ENCODE measurements around the gene FGFR2.

Gene FGFR2

DNA sequence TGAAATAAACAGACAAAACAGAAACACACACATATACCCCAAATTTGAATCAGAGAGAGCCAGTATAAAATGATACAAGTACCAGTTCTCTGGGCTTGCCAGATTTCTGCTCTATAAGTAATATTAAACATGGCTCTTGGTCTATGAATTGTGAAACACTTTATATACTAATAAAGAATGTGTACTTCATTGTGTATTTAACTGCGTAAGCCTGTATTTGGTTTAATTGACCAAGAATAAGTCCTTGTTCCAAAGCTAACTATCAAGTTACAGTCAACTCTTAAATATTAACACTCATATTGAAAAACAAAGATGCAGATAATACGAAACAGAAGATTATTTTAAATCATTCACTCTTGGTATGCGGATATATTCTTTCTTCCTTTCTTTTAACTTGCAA is 8.7 kb downstream of the FGFR2 start:
- TF ChIP-seq ZC3H10 (CRISPR knock-in tag; IDR thresholded peaks at IDR 0.05) = no peak
- ATAC-seq = no peak

DNA sequence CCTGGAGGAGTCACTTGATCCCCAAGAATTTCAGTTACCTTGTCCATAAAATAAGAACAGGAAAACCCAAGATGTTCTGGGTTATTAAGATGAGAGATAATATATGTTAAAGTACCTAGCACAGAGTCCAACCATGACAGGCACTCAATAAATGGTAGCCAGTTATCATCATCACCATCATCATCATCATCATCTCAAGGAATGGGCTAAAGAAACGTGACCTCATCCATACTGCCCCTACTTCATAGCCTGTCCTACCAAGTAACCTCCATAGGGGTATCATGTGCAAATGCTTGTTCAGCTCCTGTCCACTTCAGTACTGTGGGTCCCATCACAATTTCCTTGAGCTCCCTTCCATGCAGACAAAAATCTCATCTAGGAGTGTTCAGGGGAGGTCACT is 14.4 kb downstream of the FGFR2 start:
- ATAC-seq = no peak
- TF ChIP-seq GLIS3 (CRISPR knock-in tag; IDR thresholded peaks at IDR 0.05) (no peak), TCF4 (CRISPR knock-in tag; IDR thresholded peaks at IDR 0.05; ENCODE audit: borderline replicate concordance) (no peak), ZC3H10 (CRISPR knock-in tag; IDR thresholded peaks at IDR 0.05) (no peak), BACH2 (CRISPR knock-in tag; IDR thresholded peaks at IDR 0.05; ENCODE audit: borderline replicate concordance) (no peak), ISL1 (CRISPR knock-in tag; IDR thresholded peaks at IDR 0.05) (no peak), ZNF8 (CRISPR knock-in tag; IDR thresholded peaks at IDR 0.05) (no peak)
- TF ChIP-seq, protein P1, sequence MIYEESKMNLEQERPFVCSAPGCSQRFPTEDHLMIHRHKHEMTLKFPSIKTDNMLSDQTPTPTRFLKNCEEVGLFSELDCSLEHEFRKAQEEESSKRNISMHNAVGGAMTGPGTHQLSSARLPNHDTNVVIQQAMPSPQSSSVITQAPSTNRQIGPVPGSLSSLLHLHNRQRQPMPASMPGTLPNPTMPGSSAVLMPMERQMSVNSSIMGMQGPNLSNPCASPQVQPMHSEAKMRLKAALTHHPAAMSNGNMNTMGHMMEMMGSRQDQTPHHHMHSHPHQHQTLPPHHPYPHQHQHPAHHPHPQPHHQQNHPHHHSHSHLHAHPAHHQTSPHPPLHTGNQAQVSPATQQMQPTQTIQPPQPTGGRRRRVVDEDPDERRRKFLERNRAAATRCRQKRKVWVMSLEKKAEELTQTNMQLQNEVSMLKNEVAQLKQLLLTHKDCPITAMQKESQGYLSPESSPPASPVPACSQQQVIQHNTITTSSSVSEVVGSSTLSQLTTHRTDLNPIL (CRISPR knock-in tag; IDR thresholded peaks at IDR 0.05; ENCODE audit: low read depth) = no peak

DNA sequence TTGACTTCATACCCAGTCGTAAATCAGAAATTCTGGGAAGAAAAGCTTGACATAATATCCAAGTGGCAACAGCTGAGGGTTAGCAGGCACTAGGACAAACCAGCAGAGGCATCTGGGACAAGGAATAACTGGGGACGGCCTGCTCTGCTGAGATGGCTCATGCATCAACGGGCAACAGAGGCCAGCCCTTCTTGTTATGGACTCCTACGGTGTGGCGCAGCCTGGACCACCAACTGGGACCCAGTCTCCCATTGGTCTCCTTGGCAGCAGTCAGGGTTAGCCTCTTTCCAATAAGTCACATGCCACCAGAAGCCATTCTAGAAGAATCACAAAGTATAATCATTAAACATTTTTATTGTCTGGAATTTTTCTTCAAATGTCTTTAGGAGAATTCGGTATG is 15.0 kb downstream of the FGFR2 start:
- no peak for ATAC-seq
- TF ChIP-seq BACH2 (CRISPR knock-in tag; IDR thresholded peaks at IDR 0.05; ENCODE audit: borderline replicate concordance) = no peak
- TF ChIP-seq ZNF70 (CRISPR knock-in tag; IDR thresholded peaks at IDR 0.05) = no peak
- TF ChIP-seq GLIS3 (CRISPR knock-in tag; IDR thresholded peaks at IDR 0.05) = no peak
- TF ChIP-seq ESRRG (CRISPR knock-in tag; IDR thresholded peaks at IDR 0.05) = no peak
- no peak for TF ChIP-seq ARNTL (CRISPR knock-in tag; IDR thresholded peaks at IDR 0.05; ENCODE audit: borderline replicate concordance, low read depth)
- TF ChIP-seq, protein P2, sequence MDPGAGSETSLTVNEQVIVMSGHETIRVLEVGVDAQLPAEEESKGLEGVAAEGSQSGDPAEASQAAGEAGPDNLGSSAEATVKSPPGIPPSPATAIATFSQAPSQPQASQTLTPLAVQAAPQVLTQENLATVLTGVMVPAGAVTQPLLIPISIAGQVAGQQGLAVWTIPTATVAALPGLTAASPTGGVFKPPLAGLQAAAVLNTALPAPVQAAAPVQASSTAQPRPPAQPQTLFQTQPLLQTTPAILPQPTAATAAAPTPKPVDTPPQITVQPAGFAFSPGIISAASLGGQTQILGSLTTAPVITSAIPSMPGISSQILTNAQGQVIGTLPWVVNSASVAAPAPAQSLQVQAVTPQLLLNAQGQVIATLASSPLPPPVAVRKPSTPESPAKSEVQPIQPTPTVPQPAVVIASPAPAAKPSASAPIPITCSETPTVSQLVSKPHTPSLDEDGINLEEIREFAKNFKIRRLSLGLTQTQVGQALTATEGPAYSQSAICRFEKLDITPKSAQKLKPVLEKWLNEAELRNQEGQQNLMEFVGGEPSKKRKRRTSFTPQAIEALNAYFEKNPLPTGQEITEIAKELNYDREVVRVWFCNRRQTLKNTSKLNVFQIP (CRISPR knock-in tag; IDR thresholded peaks at IDR 0.05; ENCODE audit: borderline replicate concordance, low read depth) = no peak
- TF ChIP-seq TCF4 (CRISPR knock-in tag; IDR thresholded peaks at IDR 0.05; ENCODE audit: borderline replicate concordance) = no peak
- no peak for TF ChIP-seq ZFP3 (CRISPR knock-in tag; IDR thresholded peaks at IDR 0.05)
- TF ChIP-seq TOX (CRISPR knock-in tag; IDR thresholded peaks at IDR 0.05; ENCODE audit: borderline replicate concordance) = no peak
- TF ChIP-seq, protein P1 (CRISPR knock-in tag; IDR thresholded peaks at IDR 0.05; ENCODE audit: low read depth) = no peak
- no peak for TF ChIP-seq ZFP30 (CRISPR knock-in tag; IDR thresholded peaks at IDR 0.05)
- no peak for TF ChIP-seq CSDC2 (CRISPR knock-in tag; IDR thresholded peaks at IDR 0.05)
- TF ChIP-seq ZNF565 (CRISPR knock-in tag; conservative IDR thresholded peaks at IDR 0.05; ENCODE audit: low read depth) = no peak
- no peak for TF ChIP-seq PPARA (CRISPR knock-in tag; IDR thresholded peaks at IDR 0.05; ENCODE audit: borderline replicate concordance)

DNA sequence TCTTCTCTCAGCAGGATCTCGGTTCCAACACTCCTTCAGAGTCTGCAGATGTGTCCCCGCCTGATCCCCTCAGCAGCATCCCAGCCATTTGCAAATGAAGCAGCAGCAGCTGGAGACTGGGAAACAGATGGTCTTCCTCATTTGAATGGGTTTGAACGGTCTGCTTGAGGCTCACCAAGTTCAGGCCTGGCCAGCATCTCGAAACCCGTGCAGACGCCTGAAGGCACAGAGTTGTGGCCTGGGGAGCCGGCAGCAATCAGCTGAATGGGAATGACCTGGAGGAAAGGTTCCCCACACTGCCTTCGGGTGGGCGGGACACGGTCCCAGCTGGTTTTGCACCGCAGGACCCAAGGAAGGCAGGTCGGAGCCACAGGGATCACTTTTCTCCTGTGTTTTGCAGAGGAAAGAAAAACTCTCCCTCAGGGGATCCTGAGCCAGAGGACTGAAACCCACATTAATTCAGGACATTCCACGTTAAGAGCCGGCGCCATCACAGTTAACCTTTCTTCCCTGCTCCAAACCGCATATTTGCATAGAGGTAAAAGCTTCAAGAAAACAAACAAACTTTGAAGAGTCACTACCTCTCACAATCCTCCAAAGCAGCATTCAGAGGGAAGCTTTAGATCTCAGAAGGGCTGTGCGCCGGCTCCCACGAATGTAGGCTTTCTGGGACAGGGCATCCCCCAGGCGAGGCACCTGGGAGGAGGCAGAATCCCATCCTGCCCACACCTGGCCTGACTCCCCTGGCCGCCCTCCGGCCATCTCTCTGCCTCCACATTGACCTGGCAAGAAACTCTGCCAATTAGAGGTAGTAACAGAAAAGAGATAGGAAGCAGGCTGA is 17.7 kb downstream of the FGFR2 start:
- no peak for TF ChIP-seq ARNTL (CRISPR knock-in tag; IDR thresholded peaks at IDR 0.05; ENCODE audit: borderline replicate concordance, low read depth)
- TF ChIP-seq TOX (CRISPR knock-in tag; IDR thresholded peaks at IDR 0.05; ENCODE audit: borderline replicate concordance) = no peak
- TF ChIP-seq BACH2 (CRISPR knock-in tag; IDR thresholded peaks at IDR 0.05; ENCODE audit: borderline replicate concordance) = no peak
- ATAC-seq = no peak

DNA sequence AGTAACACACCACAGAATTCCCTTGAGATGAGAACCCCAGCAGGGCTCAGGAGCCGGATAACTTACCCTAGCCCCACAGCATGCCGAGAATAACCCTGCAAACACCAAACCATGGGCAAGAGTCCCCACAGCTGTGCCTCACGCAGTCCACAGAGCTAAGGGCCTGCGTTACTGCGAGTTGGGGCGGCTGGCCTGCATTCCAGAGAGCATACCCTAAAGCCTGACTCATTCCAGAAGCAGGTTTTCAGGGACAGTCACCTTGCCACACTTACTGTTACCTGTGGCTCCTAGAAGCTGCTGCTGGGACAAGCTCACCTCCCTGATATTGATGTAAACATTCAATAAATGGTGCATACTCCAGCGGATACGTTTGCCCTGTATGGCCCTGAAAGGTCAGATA is 18.6 kb downstream of the FGFR2 start:
- no peak for ATAC-seq

More for the DNA sequence above, 18.6 kb downstream of the FGFR2 start:
- TF ChIP-seq, protein P2 (CRISPR knock-in tag; IDR thresholded peaks at IDR 0.05; ENCODE audit: borderline replicate concordance, low read depth) = no peak
- TF ChIP-seq ZNF70 (CRISPR knock-in tag; IDR thresholded peaks at IDR 0.05) = no peak
- no peak for TF ChIP-seq ISL1 (CRISPR knock-in tag; IDR thresholded peaks at IDR 0.05)
- TF ChIP-seq ZFP30 (CRISPR knock-in tag; IDR thresholded peaks at IDR 0.05) = no peak
- no peak for TF ChIP-seq TOX (CRISPR knock-in tag; IDR thresholded peaks at IDR 0.05; ENCODE audit: borderline replicate concordance)

Data from SK-N-SH treated with all-trans-retinoic acid at 6 μM for 48 hours (cell line).